Liver (tissue), 9 donors: ENCODE measurements around the gene NFYB. TPM values are rescaled to one million over a fixed set of nuclear protein-coding genes. Genes with fewer than 3 reads are reported as not detected.

Experiments
- DNase-seq: peaks from one replicate; pipeline ENCODE4 v3.0.0-alpha.2; 2017; ENCODE audit warnings: low spot score
- H3K27ac ChIP-seq, 2 donors: one replicate each; pipeline ENCODE4 v1.7.0; 2013; ENCODE audit warnings: inconsistent platforms in 2 of 2, low read length in 2 of 2, control low read depth in 1 of 2, low read depth in 1 of 2, mild to moderate bottlenecking in 1 of 2
- H3K27me3 ChIP-seq, 4 donors: one replicate each; pipeline versions ENCODE4 v1.6.1 to v1.7.0; 2013; ENCODE audit warnings: low read length in 3 of 4, inconsistent platforms in 1 of 4, mild to moderate bottlenecking in 1 of 4, moderate library complexity in 1 of 4; ENCODE audit not compliant: control insufficient read depth in 4 of 4, insufficient read depth in 4 of 4
- H3K36me3 ChIP-seq, 4 donors: one replicate each; pipeline versions ENCODE4 v1.6.1 to v1.7.0; 2013; ENCODE audit warnings: low read length in 3 of 4, mild to moderate bottlenecking in 3 of 4, low read depth in 1 of 4, moderate library complexity in 1 of 4; ENCODE audit not compliant: control insufficient read depth in 4 of 4, insufficient read depth in 3 of 4
- H3K4me1 ChIP-seq, 4 donors: one replicate each; pipeline versions ENCODE4 v1.6.1 to v1.7.0; 2013; ENCODE audit warnings: low read length in 3 of 4, mild to moderate bottlenecking in 3 of 4, moderate library complexity in 1 of 4; ENCODE audit not compliant: control insufficient read depth in 4 of 4, insufficient read depth in 4 of 4
- H3K4me3 ChIP-seq, 3 donors: one replicate each; pipeline versions ENCODE4 v1.6.1 to v1.7.0; 2013; ENCODE audit warnings: low read length in 3 of 3, control low read depth in 1 of 3, low read depth in 1 of 3, mild to moderate bottlenecking in 1 of 3
- H3K9ac ChIP-seq, 2 donors: one replicate each; pipeline ENCODE4 v1.7.0; 2013; ENCODE audit warnings: low read length in 2 of 2, mild to moderate bottlenecking in 2 of 2, moderate library complexity in 2 of 2, control low read depth in 1 of 2, low read depth in 1 of 2
- H3K9me3 ChIP-seq, 4 donors: one replicate each; pipeline versions ENCODE4 v1.6.1 to v1.7.0; 2013; ENCODE audit warnings: low read length in 3 of 4; ENCODE audit not compliant: control insufficient read depth in 4 of 4
- ATF3 ChIP-seq: IDR thresholded peaks from 2 replicates; pipeline ENCODE4 v1.6.1; 2016; ENCODE audit warnings: antibody characterized with exemption
- CTCF ChIP-seq: fragments of 150-350 bp; IDR thresholded peaks from 2 replicates; pipeline ENCODE4 v1.5.1; 2017; ENCODE audit warnings: improper control_type of control experiment, low read depth, low read length; ENCODE audit not compliant: missing input control
- EGR1 ChIP-seq, 2 donors: IDR thresholded peaks; 2 replicates each; pipeline ENCODE4 v1.6.1; 2016 to 2018; ENCODE audit warnings: antibody characterized with exemption in 2 of 2, low read depth in 2 of 2
- FOXA1 ChIP-seq: IDR thresholded peaks from 2 replicates; pipeline ENCODE4 v1.6.1; 2016; ENCODE audit warnings: antibody characterized with exemption
- FOXA2 ChIP-seq: IDR thresholded peaks from 2 replicates; pipeline ENCODE4 v1.6.1; 2016; ENCODE audit warnings: antibody characterized with exemption
- GABPA ChIP-seq, 2 donors: IDR thresholded peaks in 1 of 2; conservative IDR thresholded peaks in 1 of 2; 2 replicates each; pipeline ENCODE4 v1.6.1; 2016; ENCODE audit warnings: antibody characterized with exemption in 2 of 2, mild to moderate bottlenecking in 1 of 2, moderate library complexity in 1 of 2
- HNF4A ChIP-seq, 2 donors: conservative IDR thresholded peaks; 2 replicates each; pipeline ENCODE4 v1.6.1; 2016; ENCODE audit warnings: antibody characterized with exemption in 2 of 2, mild to moderate bottlenecking in 2 of 2
- HNF4G ChIP-seq: IDR thresholded peaks from 2 replicates; pipeline ENCODE4 v1.6.1; 2016; ENCODE audit warnings: antibody characterized with exemption
- JUND ChIP-seq, 2 donors: IDR thresholded peaks; 2 replicates each; pipeline ENCODE4 v1.6.1; 2016; ENCODE audit warnings: antibody characterized with exemption in 2 of 2
- MAX ChIP-seq: IDR thresholded peaks from 2 replicates; pipeline ENCODE4 v1.6.1; 2016; ENCODE audit warnings: antibody characterized with exemption
- NR2F2 ChIP-seq: IDR thresholded peaks from 2 replicates; pipeline ENCODE4 v1.6.1; 2016; ENCODE audit warnings: antibody characterized with exemption
- RAD21 ChIP-seq, 2 donors: IDR thresholded peaks; 2 replicates each; pipeline ENCODE4 v1.6.1; 2016; ENCODE audit warnings: antibody characterized with exemption in 2 of 2, mild to moderate bottlenecking in 2 of 2
- REST ChIP-seq: IDR thresholded peaks from 2 replicates; pipeline ENCODE4 v1.6.1; 2016; ENCODE audit warnings: antibody characterized with exemption, mild to moderate bottlenecking
- RXRA ChIP-seq, 2 donors: IDR thresholded peaks; 2 replicates each; pipeline ENCODE4 v1.6.1; 2017 to 2018; ENCODE audit warnings: antibody characterized with exemption in 2 of 2, mild to moderate bottlenecking in 1 of 2
- SP1 ChIP-seq: IDR thresholded peaks from 2 replicates; pipeline ENCODE4 v1.6.1; 2018; ENCODE audit warnings: antibody characterized with exemption, mild to moderate bottlenecking
- TAF1 ChIP-seq: conservative IDR thresholded peaks from 2 replicates; pipeline ENCODE4 v1.6.1; 2016; ENCODE audit warnings: antibody characterized with exemption, mild to moderate bottlenecking
- YY1 ChIP-seq: IDR thresholded peaks from 2 replicates; pipeline ENCODE4 v1.6.1; 2016; ENCODE audit warnings: antibody characterized with exemption, mild to moderate bottlenecking
- ZBTB33 ChIP-seq: IDR thresholded peaks from 2 replicates; pipeline ENCODE4 v1.6.1; 2016; ENCODE audit warnings: antibody characterized with exemption
- WGBS: extraction: QIAGEN DNeasy Blood & Tissue Kit; methylation state at CpG from one replicate; pipeline ENCODE4 v1.1.7; 2013; 5-methylcytosine and 5-hydroxymethylcytosine counted together
- polyA plus RNA-seq, 2 donors: library from polyadenylated mRNA; stranded (reverse) in 1 of 2; unstranded in 1 of 2; fragments of 200-250 nt in 1 of 2; fragments of >200 nt in 1 of 2; fragmentation: Nextera tagmentation in 1 of 2; extraction: Ambion mirVana in 1 of 2; gene quantifications; one replicate each; pipeline versions ENCODE4 v1.2.1 to v1.2.3, GENCODE V29; 2013 to 2015
- total RNA-seq, 2 donors: library from RNA; depleted of rRNA; stranded (reverse); fragments of >200 nt; gene quantifications; one replicate each; pipeline ENCODE4 v1.2.3, GENCODE V29; 2014
- donor health status: healthy.
- donor health status: healthy.
- donor health status: healthy.
- donor health status: healthy.
- donor health status: healthy.

The NFYB gene
- total RNA-seq (10 to 100 TPM; 12.5 to 14.6 TPM), polyA plus RNA-seq (10 to 100 TPM in 1 of 2 donors, 1 to 10 TPM in 1; 7.6 to 10.4 TPM)

GRCh38 chr12:104137902-104138796 lies at the start of gene NFYB:
NFYB (minus strand) TSS chr12:104138210; CDS start chr12:104135453, 2,757 bp downstream.
- no peaks in the 10 kb centered on the region for H3K36me3 ChIP-seq
- H3K9ac ChIP-seq, result peak within 1 kb of the TSS; percentile 61 to 83
- H3K9me3 ChIP-seq, result no peaks in the 10 kb centered on the region
- DNase-seq, result peak; percentile 96
- H3K27me3 ChIP-seq, result no peaks in the 10 kb centered on the region
- TF ChIP-seq TAF1 (peak; percentile 79), RAD21 (IDR thresholded peaks at IDR 0.05) (peak in 1 of 2 donors; percentile 6), JUND (IDR thresholded peaks at IDR 0.05) (no peak), HNF4A (conservative IDR thresholded peaks at IDR 0.05) (no peak), REST (peak; percentile 83), HNF4G (no peak), FOXA2 (no peak), SP1 (peak; percentile 83), MAX (no peak), RXRA (IDR thresholded peaks at IDR 0.05) (peak in 1 of 2 donors; percentile 16), NR2F2 (no peak), CTCF (no peak), ZBTB33 (peak; percentile 86), FOXA1 (no peak), YY1 (peak; percentile 97), GABPA (IDR thresholded peaks at IDR 0.05 in 1 of 2, conservative IDR thresholded peaks at IDR 0.05 in 1 of 2) (no peak), EGR1 (IDR thresholded peaks at IDR 0.05; ENCODE audit: low read depth in 2 of 2) (no peak), ATF3 (no peak)
- H3K4me1 ChIP-seq, result peaks cover 6 to 21% (median 13%) of the 10 kb centered on the region in 4 donors
- H3K27ac ChIP-seq, result peak within 1 kb of the TSS; percentile 55 to 85
- peak within 1 kb of the TSS; percentile 66 to 96 (median 84) for H3K4me3 ChIP-seq
- WGBS, result 7% methylated on average over 111 of the region's 111 CpGs
